Retina (tissue), 1 donor: ENCODE data around the gene SETBP1.

Experiments
- DNase-seq: peaks from one replicate; pipeline ENCODE4 v3.0.0-alpha.2; 2016

The SETBP1 gene

GRCh38 chr18:44679914-44680272 is 795 bp upstream of the SETBP1 start:
- peak; percentile 77 for DNase-seq

- DNase-seq = peak; percentile 28
Measured at GRCh38 chr18:44681076-44681970, 635 bp downstream of the SETBP1 start.

GRCh38 chr18:44682201-44682870 is 1.6 kb downstream of the SETBP1 start:
- peak; percentile 27 for DNase-seq

GRCh38 chr18:44682871-44683221 is 2.2 kb downstream of the SETBP1 start:
- DNase-seq = peak; percentile 32

DNA sequence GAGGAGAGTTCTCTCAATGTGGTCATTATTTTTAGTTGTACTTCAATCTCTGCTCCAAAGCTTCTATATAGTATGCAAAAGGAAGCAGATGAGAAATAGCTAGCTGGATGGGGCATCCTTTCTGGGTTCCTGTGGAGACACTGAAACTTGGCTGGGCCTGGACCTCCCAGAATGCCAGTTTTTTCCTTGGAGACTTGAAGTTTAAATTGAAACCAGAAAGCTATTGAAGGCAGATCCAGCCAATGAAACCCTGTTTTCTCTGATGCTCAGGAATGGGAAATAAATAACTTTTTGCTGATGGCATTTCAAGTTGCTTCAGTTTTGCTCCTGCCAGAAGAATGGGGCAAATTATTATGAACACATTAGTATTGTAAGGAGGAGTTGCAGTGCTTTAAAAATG is 2.9 kb downstream of the SETBP1 start:
- DNase-seq = no peak

DNA sequence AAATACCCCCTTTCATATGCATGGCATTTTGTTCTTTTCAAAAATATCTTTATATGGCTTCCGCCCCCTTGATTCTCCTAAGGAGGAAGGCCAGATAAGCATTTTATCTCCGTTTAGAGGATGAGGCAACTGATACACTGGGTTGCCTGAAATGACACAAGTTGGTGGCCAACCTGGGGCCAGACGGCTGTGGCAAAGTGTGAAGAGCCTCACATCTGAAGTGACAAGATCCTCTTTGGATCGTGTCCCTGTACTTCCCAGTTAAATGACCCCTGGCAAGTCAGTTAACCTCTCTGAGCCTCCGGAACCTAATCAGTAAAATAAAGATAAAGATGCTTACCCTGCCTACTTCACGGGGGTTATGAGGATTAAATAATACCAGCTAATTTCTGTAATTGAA is 4.6 kb downstream of the SETBP1 start:
- no peak for DNase-seq

- no peak for DNase-seq
Measured at GRCh38 chr18:44686156-44686555, 5.5 kb downstream of the SETBP1 start.

DNA sequence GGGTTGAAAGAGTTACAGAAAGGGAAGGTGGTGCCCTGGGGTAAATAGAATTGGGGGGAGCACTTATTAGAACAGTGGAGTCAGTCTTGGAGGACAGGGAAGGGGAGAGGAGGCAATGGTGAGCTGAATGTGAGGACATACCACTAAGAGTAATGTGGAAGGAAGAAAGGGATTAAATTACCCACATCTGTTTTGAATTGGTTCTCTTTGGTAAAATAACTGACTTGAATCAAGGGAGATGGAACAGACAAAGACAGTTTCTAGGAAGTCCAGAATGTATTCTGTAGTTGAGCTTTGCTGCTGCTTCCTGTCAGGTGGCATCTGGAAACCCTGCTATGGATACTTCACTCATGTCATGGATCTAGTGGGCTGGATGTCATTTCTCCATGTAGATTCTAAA is 6.7 kb downstream of the SETBP1 start:
- DNase-seq = no peak

DNA sequence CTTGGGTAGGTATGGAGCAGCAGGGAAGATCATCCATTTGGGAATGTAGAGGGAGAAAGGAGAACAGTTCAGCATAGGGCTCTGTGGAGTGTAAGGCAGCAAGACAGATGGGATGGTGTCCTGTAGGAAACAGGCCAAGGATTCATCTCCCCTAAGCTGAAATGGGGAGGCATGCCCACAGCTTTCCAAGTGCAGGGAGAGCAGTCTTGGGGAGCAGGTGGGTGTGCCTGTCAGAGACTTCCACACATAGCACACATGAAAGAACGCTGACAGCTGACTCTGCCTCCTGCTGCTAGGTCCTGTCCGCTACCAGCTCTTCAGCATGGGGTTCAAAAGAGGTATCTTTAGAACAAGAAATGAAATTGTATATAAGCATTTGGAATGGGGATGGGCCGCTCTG is 9.0 kb downstream of the SETBP1 start:
- no peak for DNase-seq

GRCh38 chr18:44691148-44691925 is 10.6 kb downstream of the SETBP1 start:
- no peak for DNase-seq

DNA sequence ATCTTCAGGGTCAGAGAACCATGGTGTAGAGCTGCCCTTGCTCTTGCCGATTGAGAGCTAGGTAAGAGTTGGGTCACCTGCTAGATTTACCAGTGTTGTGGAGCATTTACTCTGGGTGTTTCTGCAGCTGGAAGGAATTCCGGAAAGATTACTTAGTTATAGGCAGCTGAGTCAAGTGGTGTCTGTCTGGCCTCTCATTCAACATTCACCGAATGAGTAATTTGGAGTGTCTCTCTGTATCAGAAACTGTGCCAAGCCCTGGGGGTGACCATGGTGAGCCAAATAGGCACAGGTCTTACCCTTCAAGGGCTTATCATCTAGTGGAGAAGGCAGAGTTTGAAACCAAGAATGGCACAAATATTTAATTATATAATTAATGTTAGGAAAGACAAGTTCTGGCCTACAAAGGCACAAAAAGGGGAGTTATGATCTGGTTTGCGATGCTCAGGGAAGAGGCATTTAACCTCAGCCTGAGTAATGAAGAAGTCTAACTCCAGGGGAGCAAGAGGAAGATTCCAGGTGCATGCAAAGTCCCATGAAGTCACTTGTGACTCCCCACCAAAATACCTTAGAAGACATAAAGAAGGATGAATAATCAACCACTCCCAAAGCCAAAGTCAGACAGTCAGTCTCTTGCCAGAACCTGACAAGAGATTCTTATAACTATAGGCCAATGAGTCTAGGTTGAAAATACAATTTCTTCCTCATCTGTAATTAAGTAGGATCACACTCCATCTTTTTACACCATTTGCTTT is 12.5 kb downstream of the SETBP1 start:
- no peak for DNase-seq

- no peak for DNase-seq
Measured at GRCh38 chr18:44695503-44695902, 14.8 kb downstream of the SETBP1 start.

GRCh38 chr18:44696892-44697291 is 16.2 kb downstream of the SETBP1 start:
- DNase-seq = no peak

DNA sequence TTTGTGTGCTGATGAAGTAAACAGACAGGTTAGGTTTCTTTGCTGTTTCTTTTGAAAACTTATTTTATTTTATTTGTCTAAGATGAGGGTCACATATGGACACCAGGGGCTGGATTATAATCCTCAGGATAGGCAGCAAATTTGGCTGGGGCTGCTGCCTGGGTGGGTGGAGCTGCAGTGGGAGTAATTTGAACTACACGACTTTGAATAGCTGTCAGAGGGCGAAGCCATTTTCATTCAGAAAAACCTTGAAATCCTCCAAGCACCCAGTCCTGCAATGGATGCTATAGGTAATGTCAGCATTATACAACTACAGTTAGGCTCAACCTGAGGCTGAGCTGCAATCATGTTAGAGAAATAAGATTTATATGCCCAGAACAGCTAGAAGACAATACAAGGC is 16.6 kb downstream of the SETBP1 start:
- no peak for DNase-seq

DNA sequence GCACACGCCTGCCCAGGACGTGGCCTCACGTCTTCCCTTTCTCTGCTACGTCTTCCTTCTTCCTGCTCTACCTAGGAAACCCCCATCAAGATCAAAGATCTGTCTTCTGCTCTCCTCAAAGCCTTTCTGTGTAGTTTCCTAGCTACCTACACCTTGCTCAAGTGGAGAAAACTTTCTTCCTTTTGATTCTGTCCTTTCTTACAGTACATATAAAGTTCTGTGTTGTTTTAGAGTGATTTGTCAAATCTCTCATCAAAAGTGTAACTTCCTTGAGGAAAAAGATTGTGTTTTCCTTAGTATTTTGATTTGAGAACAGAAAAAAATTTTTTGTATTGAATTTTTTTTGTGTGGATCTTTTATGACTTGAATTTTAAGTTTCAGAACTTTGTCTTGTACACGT is 17.8 kb downstream of the SETBP1 start:
- no peak for DNase-seq

- DNase-seq = no peak
Measured at GRCh38 chr18:44699572-44700261, 19.0 kb downstream of the SETBP1 start.

GRCh38 chr18:44700652-44701051 is 20.0 kb downstream of the SETBP1 start:
- no peak for DNase-seq

DNA sequence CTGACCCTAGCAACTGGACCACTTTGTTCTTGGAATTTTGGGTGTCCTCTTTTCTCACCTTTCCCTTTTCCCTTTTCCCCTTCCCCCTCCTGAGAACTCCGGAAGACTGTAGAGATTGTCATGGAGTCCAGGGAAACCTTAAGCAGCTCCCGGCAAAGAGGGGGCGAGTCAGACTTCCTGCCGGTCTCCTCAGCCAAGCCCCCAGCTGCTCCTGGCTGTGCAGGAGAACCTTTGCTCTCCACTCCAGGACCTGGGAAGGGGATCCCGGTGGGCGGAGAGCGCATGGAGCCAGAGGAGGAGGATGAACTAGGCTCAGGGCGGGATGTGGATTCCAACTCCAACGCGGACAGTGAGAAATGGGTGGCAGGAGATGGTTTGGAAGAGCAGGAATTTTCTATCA is 20.5 kb downstream of the SETBP1 start:
- DNase-seq = no peak

- DNase-seq = no peak
Measured at GRCh38 chr18:44702594-44702993, 21.9 kb downstream of the SETBP1 start.

- no peak for DNase-seq
Measured at GRCh38 chr18:44704135-44704789, 23.6 kb downstream of the SETBP1 start.

DNA sequence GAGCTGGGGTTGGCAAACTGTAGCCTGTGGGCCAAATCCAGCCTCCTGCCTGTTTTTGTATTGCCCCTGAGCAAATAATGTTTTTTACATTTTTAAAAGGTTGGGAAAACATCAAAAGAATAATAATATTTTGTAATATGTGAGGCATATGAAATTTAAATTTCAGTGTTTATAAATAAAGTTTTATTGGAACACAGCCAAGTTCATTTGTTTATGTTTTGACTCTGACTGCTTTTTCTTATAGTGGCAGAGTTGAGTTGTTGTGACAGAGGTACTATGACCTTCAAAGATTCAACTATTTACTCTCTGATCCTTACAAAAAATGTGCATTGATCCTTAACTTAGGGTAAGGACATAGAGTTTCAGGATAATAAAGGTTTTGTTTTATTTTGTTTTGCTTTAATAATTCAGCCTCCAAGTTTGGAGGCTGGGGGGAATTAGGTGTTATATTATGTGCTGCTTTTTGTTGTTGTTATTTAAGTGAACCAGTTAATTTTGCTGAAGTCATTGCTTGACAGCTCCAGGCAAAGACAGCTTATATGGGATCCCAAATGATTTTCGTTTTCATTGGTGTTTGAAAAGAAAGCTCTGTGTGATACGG is 24.5 kb downstream of the SETBP1 start:
- no peak for DNase-seq
